IMR-90 (cell line): Measurements from ENCODE around the gene COL5A3. TPM values are rescaled to one million over a fixed set of nuclear protein-coding genes. Genes with fewer than 3 reads are reported as not detected.

Experiments used
- ATAC-seq: fragments of 200-7000 bp; cut with Tn5 transposase; 2 replicates; pipeline ENCODE4 v1.9.1; 2020; ENCODE audit warnings: low read depth, mild to moderate bottlenecking, moderate library complexity
- BruUV-seq: library from RNA; stranded (reverse); fragments of 400-500 nt; replicated peaks from 2 replicates; lab custom pipeline; 2021; lab: Mats Ljungman, UMichigan
- CTCF ChIA-PET: fragments of 300-600 bp; formaldehyde crosslinking; extraction: SDS; loops from one replicate; lab custom pipeline; 2021; ENCODE audit warnings: antibody characterized with exemption; lab: Yijun Ruan, JAX
- POLR2A ChIA-PET: fragments of 300-600 bp; sonication (Branson Sonifier 250); formaldehyde crosslinking; loops from one replicate; lab custom pipeline; 2022; ENCODE audit warnings: antibody characterized with exemption; ENCODE audit not compliant: unreplicated experiment; lab: Charles Lee
- DNase-seq: peaks from one replicate; pipeline ENCODE4 v3.0.0; 2013
- H2AFZ ChIP-seq: replicated peaks from 2 replicates; pipeline ENCODE3; 2013; ENCODE audit warnings: low read length, mild to moderate bottlenecking; ENCODE audit not compliant: poor library complexity
- H2AK5ac ChIP-seq: 2 replicates; pipeline ENCODE4 v1.6.1; 2013; ENCODE audit warnings: low read depth, low read length, inconsistent platforms
- H2AK9ac ChIP-seq: replicated peaks from 2 replicates; pipeline ENCODE3; 2013; ENCODE audit warnings: mild to moderate bottlenecking, low read depth, low read length, moderate library complexity; ENCODE audit not compliant: poor library complexity
- H2BK120ac ChIP-seq: 2 replicates; pipeline ENCODE4 v1.6.1; 2013; ENCODE audit warnings: low read depth, low read length, inconsistent platforms
- H2BK15ac ChIP-seq: 3 replicates; pipeline ENCODE4 v1.6.1; 2013; ENCODE audit warnings: low read depth, low read length, inconsistent platforms
- H2BK20ac ChIP-seq: 2 replicates; pipeline ENCODE4 v1.6.1; 2013; ENCODE audit warnings: low read depth, mild to moderate bottlenecking, inconsistent platforms, low read length, moderate library complexity
- H2BK5ac ChIP-seq: 2 replicates; pipeline ENCODE4 v1.6.1; 2013; ENCODE audit warnings: mild to moderate bottlenecking, low read depth, low read length, inconsistent platforms; ENCODE audit not compliant: poor library complexity, severe bottlenecking
- H3K14ac ChIP-seq: replicated peaks from 2 replicates; pipeline ENCODE4 v1.6.1; 2013; ENCODE audit warnings: low read depth, low read length, inconsistent platforms
- H3K18ac ChIP-seq: 2 replicates; pipeline ENCODE4 v1.6.1; 2013; ENCODE audit warnings: low read depth, low read length, control low read depth
- H3K23ac ChIP-seq: 2 replicates; pipeline ENCODE4 v1.6.1; 2013; ENCODE audit warnings: low read depth, low read length, inconsistent platforms
- H3K27ac ChIP-seq: 2 replicates; pipeline ENCODE4 v1.5.1; 2013; ENCODE audit warnings: mild to moderate bottlenecking, control low read depth, low read length; ENCODE audit not compliant: insufficient read depth
- H3K27me3 ChIP-seq: 2 replicates; pipeline ENCODE4 v1.6.1; 2013; ENCODE audit warnings: low read length; ENCODE audit not compliant: control insufficient read depth, insufficient read depth
- H3K36me3 ChIP-seq: 2 replicates; pipeline ENCODE4 v1.6.1; 2013; ENCODE audit warnings: low read length, mixed read lengths; ENCODE audit not compliant: control insufficient read depth, insufficient read depth
- H3K4ac ChIP-seq: 2 replicates; pipeline ENCODE4 v1.6.1; 2013; ENCODE audit warnings: low read depth, low read length, inconsistent platforms
- H3K4me1 ChIP-seq: 2 replicates; pipeline ENCODE4 v1.6.1; 2013; ENCODE audit warnings: low read length, mixed read lengths; ENCODE audit not compliant: control insufficient read depth, insufficient read depth
- H3K4me2 ChIP-seq: 2 replicates; pipeline ENCODE4 v1.6.1; 2013; ENCODE audit warnings: low read depth, mild to moderate bottlenecking, control low read depth, low read length, moderate library complexity
- H3K4me3 ChIP-seq: 2 replicates; pipeline ENCODE4 v1.5.1; 2013; ENCODE audit warnings: low read depth, mild to moderate bottlenecking, control low read depth, low read length, moderate library complexity; ENCODE audit not compliant: insufficient read depth
- H3K56ac ChIP-seq: 2 replicates; pipeline ENCODE4 v1.6.1; 2013; ENCODE audit warnings: low read length, inconsistent platforms; ENCODE audit not compliant: insufficient read depth; ENCODE audit errors: extremely low read depth
- H3K79me1 ChIP-seq, 2 experiments: 2 replicates each; pipeline ENCODE4 v1.6.1; 2013; ENCODE audit warnings: low read length in 2 of 2, inconsistent platforms in 1 of 2, low read depth in 1 of 2
- H3K9ac ChIP-seq: 2 replicates; pipeline ENCODE4 v1.6.1; 2013; ENCODE audit warnings: low read depth, low read length, control low read depth
- H3K9me1 ChIP-seq: 2 replicates; pipeline ENCODE4 v1.6.1; 2013; ENCODE audit warnings: low read length, inconsistent platforms; ENCODE audit not compliant: insufficient read depth
- H3K9me3 ChIP-seq: 2 replicates; pipeline ENCODE4 v1.6.1; 2013; ENCODE audit warnings: low read length; ENCODE audit not compliant: control insufficient read depth, insufficient read depth
- H4K20me1 ChIP-seq: 2 replicates; pipeline ENCODE4 v1.6.1; 2013; ENCODE audit warnings: low read length, inconsistent platforms; ENCODE audit not compliant: insufficient read depth
- H4K5ac ChIP-seq: 2 replicates; pipeline ENCODE4 v1.6.1; 2013; ENCODE audit warnings: mild to moderate bottlenecking, low read depth, low read length, control low read depth
- H4K8ac ChIP-seq, 2 experiments: 2 replicates each; pipeline ENCODE4 v1.6.1; 2013; ENCODE audit warnings: low read depth in 2 of 2, low read length in 2 of 2, control low read depth in 1 of 2, inconsistent platforms in 1 of 2
- H4K91ac ChIP-seq: 2 replicates; pipeline ENCODE4 v1.6.1; 2013; ENCODE audit warnings: low read depth, low read length, inconsistent platforms; ENCODE audit not compliant: insufficient read depth
- CEBPB ChIP-seq: IDR thresholded peaks from 2 replicates; pipeline ENCODE4 v1.6.1; 2012; ENCODE audit warnings: low read depth, low read length, improper control_type of control experiment
- CHD1 ChIP-seq: IDR thresholded peaks from 2 replicates; pipeline ENCODE4 v1.6.1; 2012; ENCODE audit warnings: low read depth, low read length, improper control_type of control experiment
- MAFK ChIP-seq: IDR thresholded peaks from 2 replicates; pipeline ENCODE4 v1.6.1; 2012; ENCODE audit warnings: low read depth, low read length, improper control_type of control experiment
- MXI1 ChIP-seq: IDR thresholded peaks from 2 replicates; pipeline ENCODE4 v1.6.1; 2012; ENCODE audit warnings: low read depth, mild to moderate bottlenecking, low read length, moderate library complexity, borderline replicate concordance
- NFE2L2 ChIP-seq: fragments of 150-350 bp; IDR thresholded peaks from 2 replicates; pipeline ENCODE4 v1.6.1; 2016; ENCODE audit warnings: low read depth, mild to moderate bottlenecking, low read length
- RAD21 ChIP-seq: IDR thresholded peaks from 2 replicates; pipeline ENCODE4 v1.6.1; 2012; ENCODE audit warnings: low read length, improper control_type of control experiment
- RCOR1 ChIP-seq: IDR thresholded peaks from 2 replicates; pipeline ENCODE4 v1.6.1; 2012; ENCODE audit warnings: mild to moderate bottlenecking, low read length, improper control_type of control experiment; ENCODE audit not compliant: insufficient replicate concordance
- RFX5 ChIP-seq: IDR thresholded peaks from 2 replicates; pipeline ENCODE4 v1.8.0; 2012; ENCODE audit warnings: low read depth, mild to moderate bottlenecking, low read length, moderate library complexity
- WGBS, 2 experiments: methylation state at CpG; one replicate each; pipeline versions ENCODE4 v1.1.5 to v1.1.7; 2013; ENCODE audit warnings: missing lambda C conversion rate in 2 of 2; ENCODE audit not compliant: insufficient read length in 1 of 2; ENCODE audit errors: extremely low coverage in 2 of 2; 5-methylcytosine and 5-hydroxymethylcytosine counted together
- dilution Hi-C: fragments of 300-500 bp; cut with HindIII; formaldehyde crosslinking; loops from one replicate; pipeline ENCODE4 v1.14.3; 2018; ENCODE audit warnings: low sequenced_read_pairs; ENCODE audit not compliant: unreplicated experiment
- in situ Hi-C: fragments of 300-500 bp; cut with MboI; formaldehyde crosslinking; loops from 3 replicates; pipeline ENCODE4 v1.14.3; 2019; ENCODE audit warnings: low sequenced_read_pairs, inconsistent platforms, mixed read lengths
- intact Hi-C: fragments of 100-400 bp; cut with micrococcal nuclease; formaldehyde crosslinking; loops from 2 replicates; pipeline ENCODE4 v1.10.0; 2022
- polyA plus RNA-seq, 3 experiments: library from polyadenylated mRNA; depleted of rRNA; stranded (reverse); fragments of >200 nt; gene quantifications; 2 replicates each; pipeline ENCODE4 v1.2.3, GENCODE V29; 2012; ENCODE audit warnings: low replicate concordance in 1 of 3
- total RNA-seq: library from RNA; depleted of rRNA; stranded (reverse); fragments of >200 nt; gene quantifications from 2 replicates; pipeline ENCODE4 v1.2.3, GENCODE V29; 2012
- TF ChIP-seq, protein P1 (sequence below): conservative IDR thresholded peaks from 2 replicates; pipeline ENCODE4 v1.5.1; 2012; ENCODE audit warnings: mild to moderate bottlenecking, low read depth, low read length, improper control_type of control experiment
- TF ChIP-seq, protein P2 (sequence below): fragments of 150-350 bp; IDR thresholded peaks from 2 replicates; pipeline ENCODE4 v1.6.1; 2017; ENCODE audit warnings: mild to moderate bottlenecking, antibody characterized with exemption, low read length, low read depth

Gene COL5A3
- total and polyA plus RNA-seq, 2 of the 4 experiments (the other 2 are of a cell fraction): 0.54 to 1.5 TPM

DNA sequence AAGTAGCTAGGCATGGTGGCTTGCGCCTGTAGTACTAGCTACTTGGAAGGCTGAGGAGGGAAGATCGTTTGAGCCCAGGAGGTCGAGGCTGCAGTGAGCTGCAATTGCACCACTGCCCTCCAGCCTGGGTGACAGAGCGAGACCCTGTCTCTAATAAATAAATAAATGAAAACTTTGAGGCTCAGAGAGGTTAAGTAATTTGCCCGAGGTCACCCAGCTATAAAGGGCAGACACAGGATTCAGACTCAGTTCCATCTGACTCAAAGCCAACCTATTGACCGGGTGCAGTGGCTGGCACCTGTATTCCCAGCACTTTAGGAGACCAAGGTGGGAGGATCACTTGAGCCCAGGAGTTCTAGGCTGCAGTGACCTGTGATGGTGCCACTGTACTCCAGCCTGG is 66.6 kb downstream of the COL5A3 start:
- ChIA-PET CTCF (interaction anchor here (0.6 to 1.3 kb wide), 3 partner anchors 70 to 294 kb away, joined by 4 to 7 read pairs (median 4); no protein-coding TSS in a partner anchor), POLR2A (no interaction called here)
- peak overlapping the region; percentile 61; the same call in 1 of the 2 replicates for H2AK5ac ChIP-seq
- H3K4me1 ChIP-seq: peaks cover 10% of the 10 kb centered on the region; the same call in 1 of the 2 replicates
- ATAC-seq (no peak), DNase-seq (no peak)
- dilution Hi-C loops: no loop called here
- no peak overlapping the region for H3K4me2 ChIP-seq
- no peak overlapping the region for H4K5ac ChIP-seq
- no peak overlapping the region for H3K23ac ChIP-seq
- no peak overlapping the region for H3K9ac ChIP-seq
- no peak overlapping the region for H4K8ac ChIP-seq
- H3K18ac ChIP-seq: no peak overlapping the region
- no TSS peak for BruUV-seq
- no peak overlapping the region for H3K14ac ChIP-seq
- no CpG with 5 or more reads among the region's 6 CpGs for WGBS, 2 experiments
- H3K27ac ChIP-seq: no peak overlapping the region
- H3K9me3 ChIP-seq: peaks cover 2% of the 10 kb centered on the region; the same call in 1 of the 2 replicates
- H2BK15ac ChIP-seq: no peak overlapping the region
- in situ Hi-C loops: loop anchor here (10.0 kb wide), 1 partner anchor 301 kb away; no protein-coding TSS in a partner anchor
- H3K56ac ChIP-seq: no peak overlapping the region
- H3K27me3 ChIP-seq: no peaks in the 10 kb centered on the region
- no peaks in the 10 kb centered on the region; the same call in 1 of the 2 replicates for H4K20me1 ChIP-seq
- no peak overlapping the region for H2BK5ac ChIP-seq
- intact Hi-C loops: no loop called here
- H3K9me1 ChIP-seq: peaks cover 12% of the 10 kb centered on the region
- no peak overlapping the region for H3K4ac ChIP-seq
- no peak overlapping the region for H4K91ac ChIP-seq
- no peaks in the 10 kb centered on the region; a peak in 1 of 4 replicates for H3K79me1 ChIP-seq
- no peak overlapping the region for H2AK9ac ChIP-seq
- no peak overlapping the region for H2BK20ac ChIP-seq
- no peaks in the 10 kb centered on the region for H3K36me3 ChIP-seq
- no peak overlapping the region for H2AFZ ChIP-seq
- no peak overlapping the region; the same call in 1 of the 2 replicates for H2BK120ac ChIP-seq
- H3K4me3 ChIP-seq: no peak overlapping the region
- TF ChIP-seq RCOR1 (no peak), NFE2L2 (no peak), MXI1 (no peak), MAFK (no peak), CEBPB (no peak), RFX5 (no peak), CHD1 (no peak), RAD21 (no peak)
- TF ChIP-seq, protein P1, sequence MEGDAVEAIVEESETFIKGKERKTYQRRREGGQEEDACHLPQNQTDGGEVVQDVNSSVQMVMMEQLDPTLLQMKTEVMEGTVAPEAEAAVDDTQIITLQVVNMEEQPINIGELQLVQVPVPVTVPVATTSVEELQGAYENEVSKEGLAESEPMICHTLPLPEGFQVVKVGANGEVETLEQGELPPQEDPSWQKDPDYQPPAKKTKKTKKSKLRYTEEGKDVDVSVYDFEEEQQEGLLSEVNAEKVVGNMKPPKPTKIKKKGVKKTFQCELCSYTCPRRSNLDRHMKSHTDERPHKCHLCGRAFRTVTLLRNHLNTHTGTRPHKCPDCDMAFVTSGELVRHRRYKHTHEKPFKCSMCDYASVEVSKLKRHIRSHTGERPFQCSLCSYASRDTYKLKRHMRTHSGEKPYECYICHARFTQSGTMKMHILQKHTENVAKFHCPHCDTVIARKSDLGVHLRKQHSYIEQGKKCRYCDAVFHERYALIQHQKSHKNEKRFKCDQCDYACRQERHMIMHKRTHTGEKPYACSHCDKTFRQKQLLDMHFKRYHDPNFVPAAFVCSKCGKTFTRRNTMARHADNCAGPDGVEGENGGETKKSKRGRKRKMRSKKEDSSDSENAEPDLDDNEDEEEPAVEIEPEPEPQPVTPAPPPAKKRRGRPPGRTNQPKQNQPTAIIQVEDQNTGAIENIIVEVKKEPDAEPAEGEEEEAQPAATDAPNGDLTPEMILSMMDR: no peak
- TF ChIP-seq, protein P2, sequence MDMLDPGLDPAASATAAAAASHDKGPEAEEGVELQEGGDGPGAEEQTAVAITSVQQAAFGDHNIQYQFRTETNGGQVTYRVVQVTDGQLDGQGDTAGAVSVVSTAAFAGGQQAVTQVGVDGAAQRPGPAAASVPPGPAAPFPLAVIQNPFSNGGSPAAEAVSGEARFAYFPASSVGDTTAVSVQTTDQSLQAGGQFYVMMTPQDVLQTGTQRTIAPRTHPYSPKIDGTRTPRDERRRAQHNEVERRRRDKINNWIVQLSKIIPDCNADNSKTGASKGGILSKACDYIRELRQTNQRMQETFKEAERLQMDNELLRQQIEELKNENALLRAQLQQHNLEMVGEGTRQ: no peak
